ENCODE measurements around the gene AGTRAP. TPM values are rescaled to one million over a fixed set of nuclear protein-coding genes. Genes with fewer than 3 reads are reported as not detected.

AGTRAP gene
- total and polyA plus RNA-seq, 2 of the 8 experiments (the other 6 are each of a cell fraction or from before 2014, with no cell fraction given) = 69.7 to 192 TPM

- no peak overlapping the region for H3K14ac ChIP-seq (ENCODE audit: insufficient read length)
- no peaks in the 10 kb centered on the region for H3K9me3 ChIP-seq (ENCODE audit: insufficient read depth in 2 of 2, low read depth in 1 of 2, low read length in 1 of 2)
- no peak overlapping the region for H3K56ac ChIP-seq (replicated peaks; ENCODE audit: insufficient read length, low read depth, low read length)
- no peaks in the 10 kb centered on the region for H3K23me2 ChIP-seq (ENCODE audit: low read depth, low read length)
- POLR2A ChIA-PET (ENCODE audit: partially characterized antibody) = interaction anchor here (1.1 to 2.4 kb wide), 4 partner anchors 9 to 57 kb away, joined by 3 to 9 read pairs (median 4); no protein-coding TSS in a partner anchor
- H4K5ac ChIP-seq (ENCODE audit: insufficient read length, low read depth, low read length) = no peak overlapping the region
- H2BK20ac ChIP-seq (ENCODE audit: low read length) = no peak overlapping the region
- no peak overlapping the region for H3K4me3 ChIP-seq (ENCODE audit: extremely low read depth in 1 of 4, insufficient read depth in 2 of 4, low read depth in 3 of 4, low read length in 4 of 4)
- no peaks in the 10 kb centered on the region for H3K79me2 ChIP-seq (ENCODE audit: control insufficient read depth in 1 of 2, insufficient read depth in 2 of 2, low read length in 2 of 2)
- peaks cover 0 to 5% of the 10 kb centered on the region in 2 experiments for H4K20me1 ChIP-seq (replicated peaks in 1 of 2; ENCODE audit: control insufficient read depth in 1 of 2, insufficient read depth in 2 of 2, low read length in 2 of 2)
- no peak overlapping the region for H3K4ac ChIP-seq (replicated peaks; ENCODE audit: insufficient read length, low read depth, low read length)
- no peak overlapping the region for H4K91ac ChIP-seq (replicated peaks; ENCODE audit: insufficient read length, low read length)
- WGBS, 2 experiments (ENCODE audit: extremely low coverage in 1 of 2, insufficient coverage in 1 of 2, insufficient read length in 1 of 2, insufficient replicate concordance in 2 of 2, low coverage in 1 of 2, low lambda C conversion rate in 2 of 2, missing lambda C conversion rate in 1 of 2) = 88% methylated on average over 18 of the region's 19 CpGs; no CpG with 5 or more reads in 1 of the 2 experiments
- DNase-seq (ENCODE audit: low read depth in 1 of 2, low spot score in 2 of 2) (no peak), FAIRE-seq (no peak)
- no peak overlapping the region for H2AFZ ChIP-seq (ENCODE audit: low read length)
- H3K27ac ChIP-seq (ENCODE audit: low read depth, low read length) = no peak overlapping the region
- no peaks in the 10 kb centered on the region; the same call in 1 of the 2 replicates for H3K79me1 ChIP-seq (ENCODE audit: low read depth, low read length)
- H3K36me3 ChIP-seq (ENCODE audit: control insufficient read depth in 2 of 4, insufficient read depth in 4 of 4, low read length in 3 of 4) = peaks cover 9 to 21% (median 13%) of the 10 kb centered on the region in 4 experiments; a peak in 5 of 8 replicates
- H2BK12ac ChIP-seq (ENCODE audit: low read depth, low read length) = no peak overlapping the region
- H3K4me2 ChIP-seq (ENCODE audit: insufficient read depth in 1 of 2, low read depth in 2 of 2, low read length in 2 of 2) = no peak overlapping the region
- no peak overlapping the region for H2AK5ac ChIP-seq (ENCODE audit: low read depth, low read length)
- no peak overlapping the region for H2BK15ac ChIP-seq (ENCODE audit: low read length)
- no peak overlapping the region for H2BK120ac ChIP-seq (replicated peaks; ENCODE audit: low read depth, low read length)
- H3K23ac ChIP-seq (ENCODE audit: insufficient read length) = no peak overlapping the region
- H2BK5ac ChIP-seq (ENCODE audit: low read depth, low read length) = no peak overlapping the region
- H4K8ac ChIP-seq (ENCODE audit: extremely low read depth, insufficient read depth, low read length) = no peak overlapping the region
- no peaks in the 10 kb centered on the region for H3K27me3 ChIP-seq (replicated peaks in 1 of 4; ENCODE audit: control insufficient read depth in 3 of 4, extremely low read depth in 1 of 4, insufficient read depth in 3 of 4, low read length in 3 of 4)
- no peak overlapping the region for H3K18ac ChIP-seq (ENCODE audit: extremely low read depth, low read length)
- H3K4me1 ChIP-seq (replicated peaks in 1 of 4; ENCODE audit: control insufficient read depth in 3 of 4, insufficient read depth in 4 of 4, low read length in 3 of 4) = no peaks in the 10 kb centered on the region
- CTCF ChIA-PET (ENCODE audit: partially characterized antibody) = interaction anchor here (1.0 to 4.2 kb wide), 4 partner anchors 8 to 118 kb away, joined by 3 to 34 read pairs (median 5); no protein-coding TSS in a partner anchor
- H3K9ac ChIP-seq (replicated peaks in 1 of 4; ENCODE audit: extremely low read depth in 1 of 4, low read depth in 3 of 4, low read length in 3 of 4) = no peak overlapping the region
- TF ChIP-seq HDAC2 (IDR thresholded peaks at IDR 0.05; ENCODE audit: borderline replicate concordance in 1 of 2, low read depth in 2 of 2, low read length in 2 of 2) = no peak
- TF ChIP-seq ASH2L (IDR thresholded peaks at IDR 0.05; ENCODE audit: low read length) = no peak
- no peak for TF ChIP-seq MAFK (IDR thresholded peaks at IDR 0.05; ENCODE audit: low read depth, low read length)
- no peak for TF ChIP-seq RNF2 (IDR thresholded peaks at IDR 0.05; ENCODE audit: borderline replicate concordance, low read depth, low read length, missing control alignments, poor library complexity, severe bottlenecking)
- no peak for TF ChIP-seq SAP30 (IDR thresholded peaks at IDR 0.05; ENCODE audit: insufficient read depth, insufficient replicate concordance, low read length)
- no peak for TF ChIP-seq TAF1 (IDR thresholded peaks at IDR 0.05; ENCODE audit: low read depth, low read length)
- TF ChIP-seq SRF (IDR thresholded peaks at IDR 0.05; ENCODE audit: low read depth, low read length) = no peak
- no peak for TF ChIP-seq EGR1 (IDR thresholded peaks at IDR 0.05; ENCODE audit: borderline replicate concordance, low read depth, low read length)
- no peak for TF ChIP-seq SP2 (IDR thresholded peaks at IDR 0.05; ENCODE audit: low read length)
- TF ChIP-seq SIRT6 (IDR thresholded peaks at IDR 0.05; ENCODE audit: low read length) = no peak
- no peak for TF ChIP-seq SUZ12 (IDR thresholded peaks at IDR 0.05; ENCODE audit: low read length)
- no peak for TF ChIP-seq ZNF274 (IDR thresholded peaks at IDR 0.05; ENCODE audit: borderline replicate concordance, extremely low read depth, low read length)
Observed at GRCh38 chr1:11794446-11795237, 58.7 kb downstream of the AGTRAP start.

Measured in H1 (cell line).